Panc1 (cell line): Measurements from ENCODE around the gene ANTXR2. TPM values are rescaled to one million over a fixed set of nuclear protein-coding genes. Genes with fewer than 3 reads are reported as not detected.

Source experiments
- ATAC-seq: fragments of 200-7000 bp; cut with Tn5 transposase; 2 replicates; pipeline ENCODE4 v1.9.1; 2020; ENCODE audit warnings: mild to moderate bottlenecking, moderate library complexity
- BruUV-seq: library from RNA; stranded (reverse); fragments of 400-500 nt; replicated peaks from 2 replicates; lab custom pipeline; 2021; lab: Mats Ljungman, UMichigan
- CTCF ChIA-PET: fragments of 300-600 bp; sonication (Branson Sonifier 250); formaldehyde crosslinking; loops from one replicate; lab custom pipeline; 2022; ENCODE audit warnings: antibody characterized with exemption; lab: Charles Lee
- POLR2A ChIA-PET: fragments of 300-600 bp; sonication (Branson Sonifier 250); formaldehyde crosslinking; loops from one replicate; lab custom pipeline; 2022; ENCODE audit warnings: antibody characterized with exemption; lab: Charles Lee
- DNase-seq: peaks from one replicate; pipeline ENCODE4 v3.0.0-alpha.2; 2010; ENCODE audit warnings: low read depth, low spot score
- H3K27ac ChIP-seq: 2 replicates; pipeline ENCODE4 v1.5.1; 2011; ENCODE audit warnings: mild to moderate bottlenecking, low read length, inconsistent platforms
- H3K27me3 ChIP-seq: fragments of 200-500 bp; sonication (Bioruptor generic); 2 replicates; pipeline ENCODE4 v1.6.0; 2014; ENCODE audit warnings: low read length, inconsistent platforms; ENCODE audit not compliant: control insufficient read depth, insufficient read depth
- H3K36me3 ChIP-seq: fragments of 200-500 bp; sonication (Bioruptor generic); 2 replicates; pipeline ENCODE4 v1.5.1; 2014; ENCODE audit warnings: inconsistent platforms, mild to moderate bottlenecking, low read length, moderate library complexity; ENCODE audit not compliant: control insufficient read depth, insufficient read depth
- H3K4me1 ChIP-seq: 2 replicates; pipeline ENCODE4 v1.5.1; 2011; ENCODE audit warnings: inconsistent platforms, mild to moderate bottlenecking, low read length, moderate library complexity; ENCODE audit not compliant: control insufficient read depth, insufficient read depth
- H3K4me3 ChIP-seq, 2 experiments: 2 replicates each; pipeline ENCODE4 v1.5.1; 2011 to 2012; ENCODE audit warnings: low read depth in 2 of 2, low read length in 2 of 2, mild to moderate bottlenecking in 2 of 2, inconsistent platforms in 1 of 2, moderate library complexity in 1 of 2
- H3K9me3 ChIP-seq: fragments of 200-500 bp; sonication (Bioruptor generic); 2 replicates; pipeline ENCODE4 v1.5.1; 2014; ENCODE audit warnings: low read depth, mild to moderate bottlenecking, inconsistent platforms, low read length, moderate library complexity; ENCODE audit not compliant: control insufficient read depth, insufficient read depth
- CTCF ChIP-seq: fragments of 450-650 bp; IDR thresholded peaks from 2 replicates; pipeline ENCODE4 v1.5.1; 2017; ENCODE audit warnings: mild to moderate bottlenecking
- POLR2AphosphoS5 ChIP-seq: IDR thresholded peaks from 2 replicates; pipeline ENCODE4 v1.6.1; 2012; ENCODE audit warnings: mild to moderate bottlenecking, low read depth, low read length, moderate library complexity
- REST ChIP-seq, 2 experiments: IDR thresholded peaks; 2 replicates each; pipeline ENCODE4 v1.6.1; 2011 to 2012; ENCODE audit warnings: low read depth in 2 of 2, control low read depth in 1 of 2, low read length in 1 of 2, mild to moderate bottlenecking in 1 of 2, moderate library complexity in 1 of 2; ENCODE audit not compliant: insufficient read depth in 1 of 2
- SIN3A ChIP-seq: IDR thresholded peaks from 2 replicates; pipeline ENCODE4 v1.6.1; 2012; ENCODE audit warnings: low read depth, mild to moderate bottlenecking, low read length, moderate library complexity, borderline replicate concordance; ENCODE audit not compliant: insufficient read depth
- TCF7L2 ChIP-seq: IDR thresholded peaks from 2 replicates; pipeline ENCODE4 v1.6.1; 2011; ENCODE audit warnings: mild to moderate bottlenecking, low read depth, low read length, inconsistent platforms
- in situ Hi-C: cut with HindIII; loops from 2 replicates; pipeline ENCODE4 v1.10.0; 2016; ENCODE audit warnings: low sequenced_read_pairs, low pct_unique_long_range_greater_than_20kb
- intact Hi-C: fragments of 100-400 bp; cut with micrococcal nuclease; formaldehyde crosslinking; loops from one replicate; pipeline ENCODE4 v1.10.0; 2022; ENCODE audit not compliant: unreplicated experiment
- total RNA-seq: library from RNA; stranded (reverse); gene quantifications from one replicate; pipeline ENCODE4 v1.2.1, GENCODE V29; 2021; ENCODE audit not compliant: unreplicated experiment

ANTXR2 gene
- total RNA-seq, 1 experiment from 2014 or later = 27.8 TPM

- H3K9me3 ChIP-seq = peaks cover 8% of the 10 kb centered on the region; the same call in 1 of the 2 replicates
- no peaks in the 10 kb centered on the region for H3K27me3 ChIP-seq
- CTCF ChIA-PET = no interaction called here
- no peak overlapping the region; the same call in 1 of the 2 replicates for H3K27ac ChIP-seq
- peak; percentile 82 for ATAC-seq
- POLR2A ChIA-PET = interaction anchor here (1.3 kb wide), 1 partner anchor 29 kb away, joined by 3 read pairs; the partner anchor contains the start of gene ANTXR2
- intact Hi-C loops (no loop called here), in situ Hi-C loops (no loop called here)
- BruUV-seq = no TSS peak
- H3K4me1 ChIP-seq = no peaks in the 10 kb centered on the region
- no peak for TF ChIP-seq TCF7L2
- TF ChIP-seq SIN3A = no peak
- TF ChIP-seq CTCF = no peak
- TF ChIP-seq POLR2AphosphoS5 = no peak
- TF ChIP-seq REST (IDR thresholded peaks at IDR 0.05; ENCODE audit: insufficient read depth in 1 of 2, low read depth in 2 of 2, low read length in 1 of 2) = no peak
- no peak for DNase-seq
- no peak overlapping the region for H3K4me3 ChIP-seq
- no peaks in the 10 kb centered on the region for H3K36me3 ChIP-seq
Observed at GRCh38 chr4:80101071-80101791, 28.2 kb upstream of the ANTXR2 start.

- no TSS peak for BruUV-seq
- no peaks in the 10 kb centered on the region for H3K4me1 ChIP-seq
- in situ Hi-C loops = no loop called here
- H3K27me3 ChIP-seq = no peaks in the 10 kb centered on the region
- TF ChIP-seq REST (IDR thresholded peaks at IDR 0.05; ENCODE audit: insufficient read depth in 1 of 2, low read depth in 2 of 2, low read length in 1 of 2) (no peak), POLR2AphosphoS5 (no peak), CTCF (no peak), TCF7L2 (no peak), SIN3A (no peak)
- no peak overlapping the region for H3K4me3 ChIP-seq
- H3K27ac ChIP-seq = no peak overlapping the region
- intact Hi-C loops = no loop called here
- CTCF ChIA-PET = no interaction called here
- H3K36me3 ChIP-seq = no peaks in the 10 kb centered on the region
- ATAC-seq (no peak), DNase-seq (no peak)
- POLR2A ChIA-PET = no interaction called here
- no peaks in the 10 kb centered on the region for H3K9me3 ChIP-seq
Observed at GRCh38 chr4:80099671-80100070, 26.6 kb upstream of the ANTXR2 start.
